K562 (cell line): ENCODE results near the gene OGFR. TPM values are rescaled to one million over a fixed set of nuclear protein-coding genes. Genes with fewer than 3 reads are reported as not detected.

Experiments used
- ATAC-seq: fragments of 200-7000 bp; cut with Tn5 transposase; 3 replicates; pipeline ENCODE4 v1.9.1; 2020; ENCODE audit warnings: moderate library complexity
- BruUV-seq: library from RNA; stranded (reverse); fragments of 400-500 nt; replicated peaks from 2 replicates; lab custom pipeline; 2021; lab: Mats Ljungman, UMichigan
- CTCF ChIA-PET: fragments of 300-600 bp; formaldehyde crosslinking; extraction: SDS; loops from one replicate; lab custom pipeline; 2021; ENCODE audit warnings: low intra/inter-chr PET ratio; lab: Yijun Ruan, JAX
- POLR2A ChIA-PET: fragments of 300-600, 350-650 bp; sonication (Branson Sonifier 250); formaldehyde crosslinking; extraction: SDS; loops from one replicate; lab custom pipeline; 2021; ENCODE audit warnings: antibody characterized with exemption, inconsistent platforms; lab: Yijun Ruan, JAX
- DNase-seq, 4 experiments: peaks; one replicate each; pipeline versions ENCODE4 v3.0.0 to v3.0.0-alpha.2; 2011 to 2018; ENCODE audit warnings: low spot score in 3 of 4, mixed read lengths in 3 of 4; ENCODE audit errors: extremely low read depth in 1 of 4
- FAIRE-seq: peaks from 2 replicates; lab custom pipeline; 2011; peaks lifted over from hg19 to GRCh38; lab: Jason Lieb, UNC
- H2AFZ ChIP-seq: 2 replicates; pipeline ENCODE4 v1.6.0; 2011; ENCODE audit warnings: low read depth, low read length, control low read depth, inconsistent platforms
- H3K27ac ChIP-seq: fragments of 200-600 bp; 3 replicates; pipeline ENCODE4 v1.8.0; 2011; ENCODE audit warnings: low read depth, mild to moderate bottlenecking, control low read depth, inconsistent platforms, low read length, moderate library complexity, mixed read lengths; ENCODE audit errors: extremely low read depth
- H3K27me3 ChIP-seq, 2 experiments: fragments of 300-600 bp in 1 of 2; 2 replicates in 1 of 2; 3 replicates in 1 of 2; pipeline versions ENCODE4 v1.6.0 to v1.8.0; 2011; ENCODE audit warnings: inconsistent platforms in 2 of 2, low read length in 2 of 2, mild to moderate bottlenecking in 1 of 2, mixed read lengths in 1 of 2, moderate library complexity in 1 of 2; ENCODE audit not compliant: control insufficient read depth in 2 of 2, insufficient read depth in 2 of 2
- H3K36me3 ChIP-seq: fragments of 300-600 bp; 3 replicates; pipeline ENCODE4 v1.8.0; 2011; ENCODE audit warnings: mild to moderate bottlenecking, low read length, inconsistent platforms; ENCODE audit not compliant: control insufficient read depth, insufficient read depth
- H3K4me1 ChIP-seq, 2 experiments: fragments of 200-600 bp in 1 of 2; replicated peaks in 1 of 2; 2 replicates in 1 of 2; 3 replicates in 1 of 2; pipeline versions ENCODE4 v1.5.1 to v1.8.0; 2011; ENCODE audit warnings: inconsistent platforms in 2 of 2, low read length in 2 of 2, mild to moderate bottlenecking in 1 of 2, mixed read lengths in 1 of 2, moderate library complexity in 1 of 2; ENCODE audit not compliant: control insufficient read depth in 2 of 2, insufficient read depth in 2 of 2
- H3K4me2 ChIP-seq: 2 replicates; pipeline ENCODE4 v1.6.1; 2011; ENCODE audit warnings: low read length, control low read depth, inconsistent platforms, mixed read lengths; ENCODE audit not compliant: insufficient read depth
- H3K4me3 ChIP-seq: fragments of 200-600 bp; sonication (generic), shearing (Covaris generic); 2 replicates; pipeline ENCODE4 v1.5.1; 2016; ENCODE audit warnings: control low read depth, inconsistent platforms
- H3K79me2 ChIP-seq: fragments of 200-600 bp; 3 replicates; pipeline ENCODE4 v1.8.0; 2011; ENCODE audit warnings: low read length, inconsistent platforms; ENCODE audit not compliant: control insufficient read depth, insufficient read depth
- H3K9ac ChIP-seq, 2 experiments: 2 replicates each; pipeline versions ENCODE4 v1.6.0 to v1.6.1; 2011; ENCODE audit warnings: low read depth in 2 of 2, low read length in 2 of 2, control low read depth in 1 of 2, inconsistent platforms in 1 of 2, mild to moderate bottlenecking in 1 of 2, mixed read lengths in 1 of 2; ENCODE audit not compliant: insufficient read depth in 1 of 2
- H3K9me1 ChIP-seq: one replicate; pipeline ENCODE4 v1.6.0; 2011; ENCODE audit warnings: inconsistent platforms, mild to moderate bottlenecking, low read length, moderate library complexity; ENCODE audit not compliant: control insufficient read depth, insufficient read depth
- H3K9me3 ChIP-seq: replicated peaks from 2 replicates; pipeline ENCODE4 v1.5.1; 2011; ENCODE audit warnings: low read depth, low read length, inconsistent platforms; ENCODE audit not compliant: control insufficient read depth, insufficient read depth
- H4K20me1 ChIP-seq: replicated peaks from 2 replicates; pipeline ENCODE4 v1.6.1; 2011; ENCODE audit warnings: low read length, inconsistent platforms, mixed read lengths; ENCODE audit not compliant: control insufficient read depth, insufficient read depth
- CBX3 ChIP-seq, 2 experiments: IDR thresholded peaks; 1 replicate in 1 of 2; 2 replicates in 1 of 2; pipeline ENCODE4 v1.6.1; 2012; ENCODE audit warnings: inconsistent platforms in 2 of 2, low read length in 2 of 2, borderline replicate concordance in 1 of 2, control low read depth in 1 of 2
- ZBTB33 ChIP-seq: sonication (generic); formaldehyde crosslinking; IDR thresholded peaks from 2 replicates; pipeline ENCODE4 v1.8.1; 2023; ENCODE audit warnings: mild to moderate bottlenecking, missing genetic modification reagents
- ZFP36 ChIP-seq: fragments of 150-350 bp; IDR thresholded peaks from 2 replicates; pipeline ENCODE4 v1.6.1; 2018; ENCODE audit warnings: low read length, low read depth; ENCODE audit not compliant: partially characterized antibody
- WGBS: fragments of 100-300 bp; shearing (Covaris generic); methylation state at CpG from one replicate; pipeline ENCODE4 v1.1.6; 2016; ENCODE audit warnings: low coverage, mixed read lengths; ENCODE audit not compliant: insufficient coverage; ENCODE audit errors: missing lambda C conversion rate; 5-methylcytosine and 5-hydroxymethylcytosine counted together
- in situ Hi-C: fragments of 300-500 bp; cut with MboI; formaldehyde crosslinking; loops from 4 replicates; pipeline ENCODE4 v1.15.0; 2018; ENCODE audit warnings: inconsistent platforms, mixed read lengths
- intact Hi-C: fragments of 100-400 bp; cut with micrococcal nuclease; formaldehyde crosslinking; loops from 2 replicates; pipeline ENCODE4 v1.14.2; 2022
- polyA plus RNA-seq, 8 experiments: library from polyadenylated mRNA; depleted of rRNA in 4 of 8; stranded (reverse) in 5 of 8; unstranded in 3 of 8; fragments of >200 nt; fragmentation: Nextera tagmentation in 2 of 8; fragmentation: Illumina TruSeq in 1 of 8; extraction: Ambion mirVana in 2 of 8; extraction: Trizol in 1 of 8; gene quantifications; 2 replicates each; pipeline versions ENCODE4 v1.2.1 to v1.2.3, GENCODE V29; 2011 to 2014; ENCODE audit warnings: inconsistent platforms in 1 of 8, missing spikeins in 1 of 8
- total RNA-seq, 7 experiments: library from RNA; depleted of rRNA in 6 of 7; stranded (reverse); fragments of >200 nt in 6 of 7; fragmentation: Illumina TruSeq in 2 of 7; extraction: Trizol in 2 of 7; gene quantifications; 2 replicates each; pipeline versions ENCODE4 v1.2.1 to v1.2.3, GENCODE V29; 2011 to 2021; ENCODE audit warnings: low replicate concordance in 1 of 7

Gene OGFR
- total and polyA plus RNA-seq, 9 of the 15 experiments (the other 6 are each of a cell fraction or from before 2014, with no cell fraction given), result 0.39 to 56.3 (median 17.5) TPM

- H3K4me2 ChIP-seq, result peak overlapping the region; percentile 78
- 93% methylated on average over 8 of the region's 8 CpGs for WGBS
- in situ Hi-C loops (no loop called here), intact Hi-C loops (no loop called here)
- BruUV-seq, result no TSS peak
- no peak overlapping the region for H3K4me3 ChIP-seq
- H3K4me1 ChIP-seq, result peaks cover 20 to 56% of the 10 kb centered on the region in 2 experiments
- H3K9me1 ChIP-seq, result no peaks in the 10 kb centered on the region
- FAIRE-seq, result no peak
- H2AFZ ChIP-seq, result peak overlapping the region; percentile 95
- peak; percentile 79 for TF ChIP-seq ZBTB33 (CRISPR knock-in tag)
- TF ChIP-seq CBX3 (IDR thresholded peaks at IDR 0.05; ENCODE audit: borderline replicate concordance in 1 of 2, low read length in 2 of 2), result no peak
- peaks cover 5% of the 10 kb centered on the region; the same call in 2 of the 3 replicates for H3K79me2 ChIP-seq
- H3K27ac ChIP-seq, result peak overlapping the region; percentile 71
- H4K20me1 ChIP-seq, result peaks cover 10% of the 10 kb centered on the region; the same call in 1 of the 2 replicates
- DNase-seq, result no peak
- H3K9me3 ChIP-seq, result no peaks in the 10 kb centered on the region
- no peaks in the 10 kb centered on the region; a peak in 1 of 5 replicates for H3K27me3 ChIP-seq
- no peaks in the 10 kb centered on the region for H3K36me3 ChIP-seq
- ChIA-PET POLR2A (no interaction called here), CTCF (no interaction called here)
- H3K9ac ChIP-seq, result no peak overlapping the region
- no peak for ATAC-seq
Observed at GRCh38 chr20:62777528-62777830, 27.2 kb upstream of the OGFR start.

- H3K4me2 ChIP-seq, result no peak overlapping the region
- no TSS peak for BruUV-seq
- H3K4me3 ChIP-seq, result no peak overlapping the region
- DNase-seq, result no peak
- no peaks in the 10 kb centered on the region for H3K9me1 ChIP-seq
- POLR2A ChIA-PET, result no interaction called here
- no peak overlapping the region for H3K9ac ChIP-seq
- 86% methylated on average over 9 of the region's 9 CpGs for WGBS
- no peak for FAIRE-seq
- no peak for ATAC-seq
- H3K27me3 ChIP-seq, result no peaks in the 10 kb centered on the region; a peak in 1 of 5 replicates
- H3K36me3 ChIP-seq, result no peaks in the 10 kb centered on the region
- H4K20me1 ChIP-seq, result peaks cover 6% of the 10 kb centered on the region; the same call in 1 of the 2 replicates
- in situ Hi-C loops, result no loop called here
- peaks cover 5% of the 10 kb centered on the region; the same call in 2 of the 3 replicates for H3K79me2 ChIP-seq
- no peak overlapping the region for H3K27ac ChIP-seq
- intact Hi-C loops, result no loop called here
- no peaks in the 10 kb centered on the region for H3K9me3 ChIP-seq
- CTCF ChIA-PET, result no interaction called here
- H3K4me1 ChIP-seq, result peaks cover 20 to 53% of the 10 kb centered on the region in 2 experiments
- H2AFZ ChIP-seq, result 0 out of 2 replicates have a peak overlapping the region, but pooled peaks have one; percentile 65
- peak; percentile 88 for TF ChIP-seq ZFP36
Observed at GRCh38 chr20:62778058-62778457, 26.6 kb upstream of the OGFR start.
